ENCODE results near the gene TRIM29. TPM values are rescaled to one million over a fixed set of nuclear protein-coding genes. Genes with fewer than 3 reads are reported as not detected.

The TRIM29 gene
- total and polyA plus RNA-seq, 2 of the 4 experiments (the other 2 are of a cell fraction) = not detected

DNA sequence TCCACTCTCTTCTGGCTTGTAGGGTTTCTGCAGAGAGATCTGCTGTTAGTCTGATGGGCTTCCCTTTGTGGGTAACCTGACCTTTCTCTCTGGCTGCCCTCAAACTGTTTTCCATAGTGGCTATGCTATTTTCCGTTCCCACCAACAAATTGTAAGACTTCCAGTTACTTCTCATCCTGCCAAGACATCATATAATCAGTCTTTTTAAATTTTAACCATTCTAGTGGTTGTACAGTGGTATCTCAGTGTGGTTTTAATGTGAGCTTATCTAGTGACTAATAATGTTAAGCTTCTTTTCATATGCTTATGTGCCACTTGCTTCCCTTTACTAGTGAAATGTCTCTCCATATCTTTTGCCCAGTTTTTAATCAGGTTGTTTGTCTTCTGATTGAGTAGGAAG, 13.6 kb upstream of the TRIM29 start:
- H4K20me1 ChIP-seq (ENCODE audit: insufficient read depth, low read length) = no peaks in the 10 kb centered on the region
- H3K36me3 ChIP-seq (ENCODE audit: control insufficient read depth, insufficient read depth, low read length) = no peaks in the 10 kb centered on the region
- H3K27me3 ChIP-seq (ENCODE audit: control insufficient read depth, insufficient read depth, low read length) = peaks cover 21% of the 10 kb centered on the region
- ChIA-PET POLR2A (ENCODE audit: unreplicated experiment) (interaction anchor here (0.6 kb wide), 1 partner anchor 71 kb away, joined by 3 read pairs; no protein-coding TSS in a partner anchor), CTCF (interaction anchor here (0.9 kb wide), 1 partner anchor 10 kb away, joined by 4 read pairs; no protein-coding TSS in a partner anchor)
- DNase-seq (no peak), ATAC-seq (ENCODE audit: low read depth) (no peak)
- no peaks in the 10 kb centered on the region for H3K4me1 ChIP-seq (ENCODE audit: control insufficient read depth, insufficient read depth, low read length)
- H3K79me1 ChIP-seq (ENCODE audit: low read depth in 1 of 2, low read length in 2 of 2) = no peaks in the 10 kb centered on the region
- H3K14ac ChIP-seq (replicated peaks; ENCODE audit: low read depth, low read length) = no peak overlapping the region
- no peak overlapping the region for H4K91ac ChIP-seq (ENCODE audit: insufficient read depth, low read depth, low read length)
- WGBS, 2 experiments (ENCODE audit: extremely low coverage in 2 of 2, insufficient read length in 1 of 2) = no CpG with 5 or more reads among the region's 1 CpG
- H3K9me1 ChIP-seq (ENCODE audit: insufficient read depth, low read length) = no peaks in the 10 kb centered on the region
- in situ Hi-C loops (cut with MboI; ENCODE audit: low sequenced_read_pairs) = no loop called here
- dilution Hi-C loops (cut with HindIII; ENCODE audit: low sequenced_read_pairs, unreplicated experiment) = no loop called here
- no peak overlapping the region for H2BK20ac ChIP-seq (ENCODE audit: low read depth, low read length)
- H3K4me2 ChIP-seq (ENCODE audit: low read depth, low read length) = no peak overlapping the region
- H4K5ac ChIP-seq (ENCODE audit: low read depth, low read length) = no peak overlapping the region
- H2AK9ac ChIP-seq (replicated peaks; ENCODE audit: low read depth, low read length, poor library complexity) = no peak overlapping the region
- H2BK120ac ChIP-seq (ENCODE audit: low read depth, low read length) = no peak overlapping the region
- H4K8ac ChIP-seq (ENCODE audit: low read depth in 2 of 2, low read length in 2 of 2) = no peak overlapping the region
- no peak overlapping the region for H3K27ac ChIP-seq (ENCODE audit: insufficient read depth, low read length)
- no peak overlapping the region for H3K23ac ChIP-seq (ENCODE audit: low read depth, low read length)
- no peak overlapping the region for H3K56ac ChIP-seq (ENCODE audit: extremely low read depth, insufficient read depth, low read length)
- no peaks in the 10 kb centered on the region for H3K9me3 ChIP-seq (ENCODE audit: control insufficient read depth, insufficient read depth, low read length)
- no peak overlapping the region for H2AK5ac ChIP-seq (ENCODE audit: low read depth, low read length)
- H3K9ac ChIP-seq (ENCODE audit: low read depth, low read length) = no peak overlapping the region
- no peak overlapping the region for H3K18ac ChIP-seq (ENCODE audit: low read depth, low read length)
- H3K4ac ChIP-seq (ENCODE audit: low read depth, low read length) = no peak overlapping the region
- BruUV-seq (replicated peaks) = no TSS peak
- no peak for TF ChIP-seq BHLHE40 (IDR thresholded peaks at IDR 0.05; ENCODE audit: low read depth, low read length)
- no peak for TF ChIP-seq CHD1 (IDR thresholded peaks at IDR 0.05; ENCODE audit: low read depth, low read length)
- TF ChIP-seq, protein P1, sequence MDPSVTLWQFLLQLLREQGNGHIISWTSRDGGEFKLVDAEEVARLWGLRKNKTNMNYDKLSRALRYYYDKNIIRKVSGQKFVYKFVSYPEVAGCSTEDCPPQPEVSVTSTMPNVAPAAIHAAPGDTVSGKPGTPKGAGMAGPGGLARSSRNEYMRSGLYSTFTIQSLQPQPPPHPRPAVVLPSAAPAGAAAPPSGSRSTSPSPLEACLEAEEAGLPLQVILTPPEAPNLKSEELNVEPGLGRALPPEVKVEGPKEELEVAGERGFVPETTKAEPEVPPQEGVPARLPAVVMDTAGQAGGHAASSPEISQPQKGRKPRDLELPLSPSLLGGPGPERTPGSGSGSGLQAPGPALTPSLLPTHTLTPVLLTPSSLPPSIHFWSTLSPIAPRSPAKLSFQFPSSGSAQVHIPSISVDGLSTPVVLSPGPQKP (IDR thresholded peaks at IDR 0.05; ENCODE audit: borderline replicate concordance, low read depth, low read length) = no peak
- no peak for TF ChIP-seq NFE2L2 (IDR thresholded peaks at IDR 0.05; ENCODE audit: low read depth, low read length)
- no peak for TF ChIP-seq RCOR1 (IDR thresholded peaks at IDR 0.05; ENCODE audit: insufficient replicate concordance, low read length)
- TF ChIP-seq, protein P2, sequence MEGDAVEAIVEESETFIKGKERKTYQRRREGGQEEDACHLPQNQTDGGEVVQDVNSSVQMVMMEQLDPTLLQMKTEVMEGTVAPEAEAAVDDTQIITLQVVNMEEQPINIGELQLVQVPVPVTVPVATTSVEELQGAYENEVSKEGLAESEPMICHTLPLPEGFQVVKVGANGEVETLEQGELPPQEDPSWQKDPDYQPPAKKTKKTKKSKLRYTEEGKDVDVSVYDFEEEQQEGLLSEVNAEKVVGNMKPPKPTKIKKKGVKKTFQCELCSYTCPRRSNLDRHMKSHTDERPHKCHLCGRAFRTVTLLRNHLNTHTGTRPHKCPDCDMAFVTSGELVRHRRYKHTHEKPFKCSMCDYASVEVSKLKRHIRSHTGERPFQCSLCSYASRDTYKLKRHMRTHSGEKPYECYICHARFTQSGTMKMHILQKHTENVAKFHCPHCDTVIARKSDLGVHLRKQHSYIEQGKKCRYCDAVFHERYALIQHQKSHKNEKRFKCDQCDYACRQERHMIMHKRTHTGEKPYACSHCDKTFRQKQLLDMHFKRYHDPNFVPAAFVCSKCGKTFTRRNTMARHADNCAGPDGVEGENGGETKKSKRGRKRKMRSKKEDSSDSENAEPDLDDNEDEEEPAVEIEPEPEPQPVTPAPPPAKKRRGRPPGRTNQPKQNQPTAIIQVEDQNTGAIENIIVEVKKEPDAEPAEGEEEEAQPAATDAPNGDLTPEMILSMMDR (conservative IDR thresholded peaks at IDR 0.05; ENCODE audit: low read depth, low read length) = no peak
- TF ChIP-seq, protein P3, sequence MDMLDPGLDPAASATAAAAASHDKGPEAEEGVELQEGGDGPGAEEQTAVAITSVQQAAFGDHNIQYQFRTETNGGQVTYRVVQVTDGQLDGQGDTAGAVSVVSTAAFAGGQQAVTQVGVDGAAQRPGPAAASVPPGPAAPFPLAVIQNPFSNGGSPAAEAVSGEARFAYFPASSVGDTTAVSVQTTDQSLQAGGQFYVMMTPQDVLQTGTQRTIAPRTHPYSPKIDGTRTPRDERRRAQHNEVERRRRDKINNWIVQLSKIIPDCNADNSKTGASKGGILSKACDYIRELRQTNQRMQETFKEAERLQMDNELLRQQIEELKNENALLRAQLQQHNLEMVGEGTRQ (IDR thresholded peaks at IDR 0.05; ENCODE audit: low read depth, low read length) = no peak
- no peak for TF ChIP-seq MAZ (IDR thresholded peaks at IDR 0.05; ENCODE audit: borderline replicate concordance, low read depth, low read length)
- no peak for TF ChIP-seq CEBPB (IDR thresholded peaks at IDR 0.05; ENCODE audit: low read depth, low read length)
- no peak for TF ChIP-seq RFX5 (IDR thresholded peaks at IDR 0.05; ENCODE audit: low read depth, low read length)
- TF ChIP-seq POLR2A (IDR thresholded peaks at IDR 0.05; ENCODE audit: low read depth, low read length) = no peak
- TF ChIP-seq MAFK (IDR thresholded peaks at IDR 0.05; ENCODE audit: low read depth, low read length) = no peak
- no peak for TF ChIP-seq MXI1 (IDR thresholded peaks at IDR 0.05; ENCODE audit: borderline replicate concordance, low read depth, low read length)
- TF ChIP-seq RAD21 (IDR thresholded peaks at IDR 0.05; ENCODE audit: low read length) = no peak
- no peak for TF ChIP-seq FOS (IDR thresholded peaks at IDR 0.05; ENCODE audit: low read depth, low read length)
- no peak for TF ChIP-seq SMC3 (IDR thresholded peaks at IDR 0.05; ENCODE audit: low read depth, low read length)
- no peak overlapping the region for H2AFZ ChIP-seq (replicated peaks; ENCODE audit: low read length, poor library complexity)
- H2BK15ac ChIP-seq (ENCODE audit: low read depth, low read length) = no peak overlapping the region
- intact Hi-C loops (cut with micrococcal nuclease) = no loop called here
- no peak overlapping the region for H2BK5ac ChIP-seq (ENCODE audit: low read depth, low read length, poor library complexity, severe bottlenecking)
- H3K4me3 ChIP-seq (ENCODE audit: insufficient read depth, low read depth, low read length) = no peak overlapping the region

Measured in IMR-90 (cell line).